Activated naive CD8-positive, alpha-beta T cell (primary cell): ENCODE measurements around the gene ORAI1.
"Not testable (repeated sequence)": the region's sequence is repeated elsewhere in the genome, so short reads cannot be mapped to it uniquely, and the experiment has no call there.

Experiments used
- H3K27ac Mint-ChIP-seq: one replicate; pipeline ENCODE4 v1.8.0; 2021; ENCODE audit warnings: mixed read lengths
- H3K27me3 Mint-ChIP-seq: one replicate; pipeline ENCODE4 v1.8.0; 2021; ENCODE audit warnings: mixed read lengths
- H3K36me3 Mint-ChIP-seq: one replicate; pipeline ENCODE4 v1.8.0; 2021; ENCODE audit warnings: mixed read lengths
- H3K4me1 Mint-ChIP-seq: one replicate; pipeline ENCODE4 v1.8.0; 2021; ENCODE audit warnings: low read depth, mixed read lengths
- H3K4me3 Mint-ChIP-seq: one replicate; pipeline ENCODE4 v1.8.0; 2021; ENCODE audit warnings: mild to moderate bottlenecking, mixed read lengths
- H3K9me3 Mint-ChIP-seq: one replicate; pipeline ENCODE4 v1.8.0; 2021; ENCODE audit warnings: low read depth, mixed read lengths

ORAI1 gene

GRCh38 chr12:121626087-121626852 is at the start of gene ORAI1:
TSS of gene ORAI1 (plus strand) at chr12:121626530.
- peak within 1 kb of the TSS; percentile 97 for H3K27ac Mint-ChIP-seq
- peaks cover 44% of the 10 kb centered on the region for H3K4me1 Mint-ChIP-seq
- no peaks in the 10 kb centered on the region for H3K9me3 Mint-ChIP-seq
- peak within 1 kb of the TSS; percentile 94 for H3K4me3 Mint-ChIP-seq
- H3K27me3 Mint-ChIP-seq, result no peaks in the 10 kb centered on the region
- peaks cover 6% of the 10 kb centered on the region for H3K36me3 Mint-ChIP-seq

- Mint-ChIP-seq H3K27ac (peak overlapping the region; percentile 34), H3K9me3 (no peaks in the 10 kb centered on the region), H3K36me3 (no peaks in the 10 kb centered on the region), H3K27me3 (no peaks in the 10 kb centered on the region), H3K4me3 (peak overlapping the region; percentile 59), H3K4me1 (peaks cover 29% of the 10 kb centered on the region)
These were observed 49.4 kb upstream of the ORAI1 start for GRCh38 chr12:121576851-121577391.

- Mint-ChIP-seq H3K27me3 (no peaks in the 10 kb centered on the region), H3K27ac (peak overlapping the region; percentile 34), H3K4me1 (peaks cover 33% of the 10 kb centered on the region), H3K9me3 (no peaks in the 10 kb centered on the region), H3K4me3 (peak overlapping the region; percentile 59), H3K36me3 (no peaks in the 10 kb centered on the region)
These were observed 48.7 kb upstream of the ORAI1 start for GRCh38 chr12:121577443-121578180.

- H3K4me1 Mint-ChIP-seq, result peaks cover 38% of the 10 kb centered on the region
- H3K27me3 Mint-ChIP-seq, result no peaks in the 10 kb centered on the region
- no peaks in the 10 kb centered on the region for H3K36me3 Mint-ChIP-seq
- no peak overlapping the region for H3K27ac Mint-ChIP-seq
- peak overlapping the region; percentile 97 for H3K4me3 Mint-ChIP-seq
- no peaks in the 10 kb centered on the region for H3K9me3 Mint-ChIP-seq
These were observed 47.8 kb upstream of the ORAI1 start for GRCh38 chr12:121578230-121579189.

GRCh38 chr12:121579190-121579791 is 47.0 kb upstream of the ORAI1 start:
- no peaks in the 10 kb centered on the region for H3K36me3 Mint-ChIP-seq
- H3K4me1 Mint-ChIP-seq, result peaks cover 40% of the 10 kb centered on the region
- H3K4me3 Mint-ChIP-seq, result peak overlapping the region; percentile 97
- H3K27ac Mint-ChIP-seq, result no peak overlapping the region
- H3K9me3 Mint-ChIP-seq, result no peaks in the 10 kb centered on the region
- no peaks in the 10 kb centered on the region for H3K27me3 Mint-ChIP-seq

GRCh38 chr12:121579981-121580868 is 46.1 kb upstream of the ORAI1 start:
- Mint-ChIP-seq H3K9me3 (no peaks in the 10 kb centered on the region), H3K4me3 (peak overlapping the region; percentile 97), H3K4me1 (peaks cover 40% of the 10 kb centered on the region)

GRCh38 chr12:121580959-121581685 is 45.2 kb upstream of the ORAI1 start, which contains the start of gene KDM2B:
TSS of gene KDM2B (minus strand) at chr12:121581023. CDS start at chr12:121580911, 112 bp downstream.
- H3K9me3 Mint-ChIP-seq, result no peaks in the 10 kb centered on the region
- H3K4me1 Mint-ChIP-seq, result peaks cover 42% of the 10 kb centered on the region
- peak within 1 kb of the TSS; percentile 97 for H3K4me3 Mint-ChIP-seq
- H3K36me3 Mint-ChIP-seq, result no peaks in the 10 kb centered on the region
- no peaks in the 10 kb centered on the region for H3K27me3 Mint-ChIP-seq
- peak within 1 kb of the TSS; percentile 98 for H3K27ac Mint-ChIP-seq

More at GRCh38 chr12:121579981-121580868, 46.1 kb upstream of the ORAI1 start:
- no peaks in the 10 kb centered on the region for H3K36me3 Mint-ChIP-seq
- H3K27ac Mint-ChIP-seq, result peak overlapping the region; percentile 98
- H3K27me3 Mint-ChIP-seq, result no peaks in the 10 kb centered on the region

- peak overlapping the region; percentile 97 for H3K4me3 Mint-ChIP-seq
- no peaks in the 10 kb centered on the region for H3K36me3 Mint-ChIP-seq
- H3K4me1 Mint-ChIP-seq, result peaks cover 41% of the 10 kb centered on the region
- H3K27ac Mint-ChIP-seq, result peak overlapping the region; percentile 50
- H3K9me3 Mint-ChIP-seq, result no peaks in the 10 kb centered on the region
- H3K27me3 Mint-ChIP-seq, result no peaks in the 10 kb centered on the region
These were observed 44.5 kb upstream of the ORAI1 start for GRCh38 chr12:121581686-121582429.

GRCh38 chr12:121582583-121583333 is 43.6 kb upstream of the ORAI1 start:
- Mint-ChIP-seq H3K36me3 (no peaks in the 10 kb centered on the region), H3K4me1 (peaks cover 37% of the 10 kb centered on the region), H3K27me3 (no peaks in the 10 kb centered on the region), H3K4me3 (no peak overlapping the region), H3K9me3 (no peaks in the 10 kb centered on the region), H3K27ac (peak overlapping the region; percentile 22)

GRCh38 chr12:121583334-121583661 is 43.0 kb upstream of the ORAI1 start:
- Mint-ChIP-seq H3K4me1 (peaks cover 37% of the 10 kb centered on the region), H3K27ac (peak overlapping the region; percentile 58)
- H3K9me3 Mint-ChIP-seq, H3K36me3 Mint-ChIP-seq, H3K4me3 Mint-ChIP-seq, H3K27me3 Mint-ChIP-seq: not testable (repeated sequence)

- Mint-ChIP-seq H3K4me1 (peaks cover 36% of the 10 kb centered on the region), H3K27ac (peak overlapping the region; percentile 41)
- not testable (repeated sequence) for H3K9me3 Mint-ChIP-seq, H3K4me3 Mint-ChIP-seq, H3K36me3 Mint-ChIP-seq, H3K27me3 Mint-ChIP-seq
These were observed 41.4 kb upstream of the ORAI1 start for GRCh38 chr12:121584885-121585284.
